HG03045 (cell line): Measurements from ENCODE around the gene LCE3E.
"Not testable (repeated sequence)": the region's sequence is repeated elsewhere in the genome, so short reads cannot be mapped to it uniquely, and the experiment has no call there.

Experiments
- ATAC-seq: cut with Tn5 transposase; IDR thresholded peaks from one replicate; pipeline ENCODE4 v1.9.1; 2021; ENCODE audit warnings: mild to moderate bottlenecking, moderate library complexity; ENCODE audit not compliant: unreplicated experiment

Gene LCE3E

GRCh38 chr1:152566681-152567080, at the start of gene LCE3E:
TSS of gene LCE3E (minus strand) at chr1:152566780. CDS start at chr1:152566208, 572 bp downstream.
- ATAC-seq, result no peak

DNA sequence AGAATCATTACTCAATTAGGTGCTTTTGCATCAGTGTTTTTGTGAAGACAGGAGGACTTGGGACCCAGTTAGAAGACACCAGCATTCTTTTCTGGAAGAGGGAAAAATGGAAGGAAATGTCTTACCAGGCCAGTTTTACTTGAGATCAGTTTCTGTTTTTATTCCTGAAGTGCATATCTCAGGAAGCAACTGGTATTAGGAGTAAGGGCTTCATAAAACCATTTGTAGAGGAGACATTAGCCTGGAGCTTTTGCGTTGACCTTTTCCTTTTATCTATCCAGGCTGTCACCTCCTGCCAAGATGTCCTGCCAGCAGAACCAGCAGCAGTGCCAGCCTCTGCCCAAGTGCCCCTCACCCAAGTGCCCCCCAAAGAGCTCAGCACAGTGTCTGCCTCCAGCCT, 46.9 kb upstream of the LCE3E start, which contains the start of gene LCE3B:
TSS of gene LCE3B (plus strand) at position 301 of the 400 bp plus-strand sequence. CDS start at position 301, 0 bp downstream.
- no peak for ATAC-seq

DNA sequence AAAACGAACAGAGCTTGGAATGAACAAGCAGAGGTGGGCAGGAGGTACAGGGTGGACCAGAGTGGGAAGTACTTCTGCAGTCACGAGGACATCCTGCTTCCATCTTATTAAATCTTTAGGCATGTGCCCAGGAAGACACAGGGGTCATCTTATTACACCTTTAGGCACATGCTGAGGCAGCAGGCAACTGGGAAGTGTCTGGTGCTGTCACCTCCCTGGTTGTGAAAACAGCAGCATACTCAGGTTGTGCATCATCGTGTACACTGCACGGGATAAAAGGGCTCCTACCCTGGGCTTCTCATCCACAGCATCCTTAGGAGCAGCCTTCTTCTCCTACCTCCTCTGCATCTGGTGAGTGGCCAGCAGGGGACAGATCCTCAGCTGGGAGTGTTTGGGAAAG, 33.4 kb upstream of the LCE3E start, which contains the start of gene LCE3C:
TSS of gene LCE3C (plus strand) at position 301 of the 400 bp plus-strand sequence. CDS start 498 bp downstream, outside the sequence.
- ATAC-seq, result no peak

- no peak for ATAC-seq
These were observed 30.4 kb upstream of the LCE3E start for GRCh38 chr1:152596986-152597385.

DNA sequence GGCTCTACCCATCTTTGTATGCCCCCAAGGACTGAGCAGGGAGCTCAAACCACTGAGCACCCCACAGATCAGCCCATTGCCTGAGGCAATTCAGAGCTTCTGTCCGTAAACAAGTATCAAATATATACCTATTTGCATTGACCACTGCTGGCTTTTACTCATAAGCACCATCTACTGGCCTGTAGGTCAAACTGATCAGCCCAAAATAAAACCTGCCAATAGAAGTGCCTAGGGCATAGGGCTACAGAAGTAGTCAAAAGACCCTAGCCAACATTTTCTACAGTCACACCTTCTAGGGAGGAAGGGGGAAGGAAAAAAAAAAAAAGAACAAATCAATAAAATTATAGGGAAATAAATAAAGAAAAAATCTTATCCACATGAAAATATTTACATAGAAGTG, 19.0 kb upstream of the LCE3E start:
- ATAC-seq, result no peak

- no peak for ATAC-seq
These were observed 16.1 kb upstream of the LCE3E start for GRCh38 chr1:152582647-152583046.

DNA sequence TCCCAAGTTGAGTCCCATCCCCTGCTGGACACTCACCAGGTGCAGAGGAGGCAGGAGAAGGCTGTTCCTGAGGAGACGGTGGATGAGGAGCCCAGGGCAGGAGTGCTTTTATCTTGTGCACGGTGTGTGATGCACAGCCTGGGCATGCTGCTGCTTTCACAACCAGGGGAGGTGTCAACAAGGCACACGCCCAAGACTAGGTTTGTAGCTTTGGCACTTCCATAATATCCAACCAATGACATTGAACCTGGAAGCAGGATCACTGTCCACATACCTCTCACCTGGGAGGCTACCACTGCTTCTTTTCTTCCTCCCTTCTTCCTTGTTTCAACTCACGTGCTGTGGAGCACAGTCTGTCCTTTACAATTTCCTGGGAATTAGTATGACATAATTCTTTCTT, 13.9 kb upstream of the LCE3E start, which contains the start of gene LCE3D:
TSS of gene LCE3D (minus strand) at position 84 of the 400 bp plus-strand sequence. CDS start 580 bp downstream, outside the sequence.
- ATAC-seq, result no peak

GRCh38 chr1:152579526-152579925, 12.9 kb upstream of the LCE3E start:
- not testable (repeated sequence) for ATAC-seq

DNA sequence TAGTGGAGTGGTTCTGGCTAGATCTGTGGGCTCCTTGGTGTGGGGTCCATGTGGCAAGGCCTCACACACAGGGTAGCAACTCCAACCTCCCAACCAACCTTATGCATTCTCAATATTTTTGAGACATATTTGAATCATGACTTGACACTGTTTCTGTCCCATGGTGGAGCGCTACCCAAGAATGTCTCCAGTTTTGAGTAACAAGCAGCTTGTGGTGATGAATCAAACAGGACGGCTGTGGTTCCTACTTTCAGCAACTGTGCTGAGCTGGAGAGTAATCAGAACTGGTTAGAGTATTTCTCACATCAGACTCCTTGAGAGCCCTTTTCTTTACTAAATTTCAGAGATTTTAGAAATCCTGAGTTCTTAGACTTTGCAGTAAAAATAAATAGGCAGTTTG, 10.6 kb upstream of the LCE3E start:
- no peak for ATAC-seq

GRCh38 chr1:152565535-152566215, 905 bp downstream of the LCE3E start:
- no peak for ATAC-seq

DNA sequence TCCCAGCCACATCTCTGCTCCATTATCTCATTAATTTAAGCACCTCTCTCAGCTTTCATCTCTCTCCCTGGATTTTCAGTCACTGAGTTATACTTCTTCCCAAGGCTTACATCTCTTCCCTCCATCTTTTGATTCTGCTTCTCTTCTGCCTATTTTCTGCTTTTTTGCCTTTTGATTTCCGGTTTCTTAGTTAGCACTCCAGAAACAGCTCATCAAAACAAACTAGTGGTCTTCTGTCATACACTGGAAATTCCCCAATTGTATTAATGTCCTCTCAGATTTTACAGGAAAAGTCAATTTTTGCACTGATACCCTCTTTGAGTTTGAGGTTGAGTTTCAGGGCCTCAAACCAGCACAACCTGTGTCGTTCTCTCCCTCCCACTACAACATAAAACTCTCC, 1.5 kb downstream of the LCE3E start:
- no peak for ATAC-seq

DNA sequence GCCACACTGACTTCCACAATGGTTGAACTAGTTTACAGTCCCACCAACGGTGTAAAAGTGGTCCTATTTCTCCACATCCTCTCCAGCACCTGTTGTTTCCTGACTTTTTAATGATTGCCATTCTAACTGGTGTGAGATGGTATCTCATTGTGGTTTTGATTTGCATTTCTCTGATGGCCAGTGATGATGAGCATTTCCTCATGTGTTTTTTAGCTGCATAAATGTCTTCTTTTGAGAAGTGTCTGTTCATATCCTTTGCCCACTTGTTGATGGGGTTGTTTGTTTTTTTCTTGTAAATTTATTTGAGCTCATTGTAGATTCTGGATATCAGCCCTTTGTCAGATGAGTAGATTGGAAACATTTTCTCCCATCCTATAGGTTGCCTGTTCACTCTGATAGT, 18.2 kb downstream of the LCE3E start:
- ATAC-seq, result not testable (repeated sequence)

GRCh38 chr1:152546704-152547103, 19.9 kb downstream of the LCE3E start:
- no peak for ATAC-seq

GRCh38 chr1:152543820-152544219, 22.8 kb downstream of the LCE3E start:
- ATAC-seq, result no peak

DNA sequence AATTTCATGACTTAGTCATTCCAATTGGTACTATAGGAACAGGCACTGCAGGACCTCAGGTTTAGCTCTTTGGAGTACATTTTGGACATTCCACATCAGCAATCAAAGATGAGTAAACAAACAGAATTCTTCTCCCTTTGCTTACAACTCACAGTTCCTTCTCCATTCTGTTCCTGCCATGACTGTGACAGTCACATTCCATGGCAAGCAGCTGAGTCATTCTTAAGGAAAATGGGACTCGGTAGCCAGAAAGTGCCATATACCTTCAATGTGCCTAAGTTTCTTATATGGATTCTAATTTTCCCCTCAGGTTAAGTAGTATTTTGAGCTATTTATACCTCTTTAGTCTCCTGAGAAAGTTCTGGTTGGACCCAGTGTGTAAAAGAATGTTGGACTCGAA, 26.7 kb downstream of the LCE3E start:
- ATAC-seq, result no peak

- no peak for ATAC-seq
These were observed 29.1 kb downstream of the LCE3E start for GRCh38 chr1:152537496-152537895.

- ATAC-seq, result no peak
These were observed 30.8 kb downstream of the LCE3E start for GRCh38 chr1:152535774-152536173.

- no peak for ATAC-seq
These were observed 33.1 kb downstream of the LCE3E start for GRCh38 chr1:152533327-152533938.

DNA sequence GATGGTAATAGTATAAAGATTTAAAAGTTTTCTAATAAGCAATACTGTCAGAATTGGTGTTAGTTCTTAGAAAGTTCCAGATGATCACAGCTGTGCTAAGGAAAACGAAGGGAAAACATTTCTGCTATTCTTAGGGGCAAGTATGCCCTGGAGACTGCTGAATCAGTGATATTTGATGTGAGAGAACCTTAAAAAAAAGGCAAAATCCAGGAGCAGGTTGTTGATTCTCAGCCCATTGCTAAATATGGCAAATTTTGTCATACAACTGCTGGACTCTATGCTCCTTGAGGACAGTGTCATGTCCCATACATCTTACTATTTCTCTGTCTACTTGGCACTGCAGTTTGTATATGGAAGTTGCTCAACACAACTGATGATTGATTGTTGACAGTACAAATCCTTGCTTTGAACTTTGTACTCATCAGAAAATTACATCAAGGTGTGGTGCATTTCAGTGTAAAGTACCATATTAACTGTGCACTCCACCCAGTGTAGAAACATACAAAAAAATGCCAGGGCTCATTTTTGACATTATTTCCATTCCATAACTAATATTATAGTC, 41.4 kb downstream of the LCE3E start:
- ATAC-seq, result no peak

- ATAC-seq, result no peak
These were observed 46.0 kb downstream of the LCE3E start for GRCh38 chr1:152520561-152521090.

GRCh38 chr1:152519851-152520250, 46.7 kb downstream of the LCE3E start:
- no peak for ATAC-seq
